Measurements from ENCODE around the gene ZEB2.

ZEB2 gene

DNA sequence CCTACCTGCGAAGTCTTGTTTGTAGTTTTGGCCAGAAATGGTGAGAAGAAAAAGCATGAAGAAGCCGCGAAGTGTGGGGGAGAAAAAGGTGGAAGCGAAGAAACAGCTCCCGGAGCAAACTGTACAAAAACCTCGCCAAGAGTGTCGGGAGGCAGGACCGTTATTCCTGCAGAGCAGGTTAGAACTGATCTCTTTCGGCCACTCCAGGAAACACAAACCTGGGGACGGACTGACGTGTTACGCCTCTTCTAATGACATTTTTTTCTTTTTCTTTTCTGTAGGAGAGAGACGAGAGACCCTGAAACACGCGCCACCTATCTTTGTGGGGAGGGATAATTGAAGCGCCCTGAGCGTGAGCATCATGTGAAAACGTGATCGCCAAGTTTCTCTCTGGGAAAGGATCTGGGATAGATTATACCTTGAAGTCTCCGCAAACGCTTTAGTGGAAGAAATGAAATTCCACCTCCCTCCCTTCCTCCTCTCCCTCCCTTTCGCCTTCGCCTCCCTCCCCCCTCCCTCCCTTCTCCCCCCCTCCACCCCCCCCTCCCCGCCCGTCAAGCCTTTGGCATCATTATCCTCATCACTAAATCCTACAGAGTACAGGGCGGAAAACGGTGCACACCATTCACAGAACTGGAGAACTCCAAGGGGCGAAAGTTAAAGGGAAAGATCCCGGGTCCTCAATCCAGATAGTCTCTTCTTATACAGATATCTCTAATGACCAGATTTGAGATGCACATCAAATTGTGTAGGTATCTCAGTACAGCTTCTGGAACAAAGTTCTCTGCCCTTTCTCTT is at the start of gene ZEB2:
TSS of gene ZEB2 (minus strand) at position 186 of the 798 bp plus-strand sequence. CDS start 2,769 bp downstream, outside the sequence.
- DNase-seq (ENCODE audit: low read depth in 2 of 2) = no peak

DNA sequence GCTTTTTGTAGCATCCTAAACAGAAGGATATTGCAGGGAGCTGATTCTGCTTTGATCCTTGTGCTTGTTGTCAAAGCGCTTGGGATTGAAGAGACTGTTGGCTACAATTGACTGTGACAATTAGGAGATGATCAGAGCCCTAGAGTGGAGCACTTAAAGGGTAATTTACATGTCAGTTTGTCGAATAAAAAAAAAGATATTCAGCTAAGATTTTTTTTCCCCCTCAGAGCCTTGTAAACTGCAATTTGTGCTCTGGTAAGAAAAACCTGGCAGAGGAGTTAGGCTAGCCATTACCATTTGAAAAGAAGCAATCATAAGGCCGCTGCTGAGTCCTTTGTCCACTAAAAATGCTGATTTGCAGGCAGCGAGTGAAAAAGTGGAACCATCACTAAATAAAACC is 47.8 kb upstream of the ZEB2 start:
- DNase-seq (ENCODE audit: low read depth in 2 of 2) = no peak

DNA sequence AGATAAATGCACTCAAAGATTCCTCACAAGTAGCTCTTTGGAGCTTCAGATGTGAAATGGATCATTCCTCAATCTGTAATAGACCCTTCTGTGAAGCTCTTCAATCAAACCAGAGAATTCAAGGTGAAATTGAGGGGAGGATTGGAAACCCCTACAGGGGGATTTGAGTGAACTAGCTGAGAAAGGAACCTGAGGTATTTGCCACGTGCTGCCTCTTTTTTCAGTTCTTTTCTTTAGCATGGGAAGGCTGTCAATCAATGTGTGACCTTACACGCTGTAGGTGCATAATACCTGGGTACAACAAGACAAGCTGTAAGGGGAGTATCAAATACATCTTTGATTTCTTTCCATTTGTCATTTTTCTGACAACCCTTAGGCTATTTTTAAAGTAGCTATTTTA is 46.5 kb upstream of the ZEB2 start:
- DNase-seq (ENCODE audit: low read depth in 2 of 2) = no peak

DNA sequence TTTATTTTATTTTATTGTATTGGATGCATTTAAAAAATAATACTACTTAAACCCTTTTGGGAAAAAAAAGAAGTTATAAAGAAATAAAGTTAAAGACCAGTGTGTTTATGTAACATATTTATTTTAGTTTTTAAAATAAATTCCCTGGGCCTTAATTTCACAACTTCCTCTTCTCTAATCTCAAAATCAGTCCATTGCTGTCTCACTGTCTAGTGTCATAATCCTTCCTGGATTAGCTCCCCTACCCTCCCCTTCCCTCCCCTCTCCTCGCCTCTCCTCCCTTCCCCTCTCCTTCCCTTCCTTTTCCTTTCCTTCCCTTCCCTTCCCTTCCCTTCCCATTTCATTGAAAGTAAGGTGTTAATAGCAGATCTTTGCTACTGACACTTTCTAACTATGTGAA is 40.3 kb upstream of the ZEB2 start:
- no peak for DNase-seq (ENCODE audit: low read depth in 2 of 2)

DNA sequence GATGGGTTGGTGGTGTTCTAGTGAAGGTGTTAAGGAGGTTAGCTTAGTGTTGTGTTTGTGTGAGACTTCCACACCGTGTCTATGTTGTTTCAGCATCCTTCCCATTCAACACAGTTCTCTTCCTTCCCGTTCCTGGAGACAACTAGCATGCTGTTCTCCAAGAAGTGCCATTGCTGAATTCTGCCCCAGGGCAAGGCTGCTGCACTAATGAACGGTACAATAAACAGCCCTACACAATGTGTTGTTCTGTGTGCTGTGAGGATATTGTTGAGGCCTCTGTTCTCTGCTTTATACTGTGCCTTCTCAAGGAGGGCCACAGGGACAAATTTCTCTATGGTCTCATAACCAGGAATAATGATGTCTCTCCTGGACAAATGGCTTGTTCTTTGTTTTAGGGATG is 39.8 kb upstream of the ZEB2 start:
- DNase-seq (ENCODE audit: low read depth in 2 of 2) = no peak

DNA sequence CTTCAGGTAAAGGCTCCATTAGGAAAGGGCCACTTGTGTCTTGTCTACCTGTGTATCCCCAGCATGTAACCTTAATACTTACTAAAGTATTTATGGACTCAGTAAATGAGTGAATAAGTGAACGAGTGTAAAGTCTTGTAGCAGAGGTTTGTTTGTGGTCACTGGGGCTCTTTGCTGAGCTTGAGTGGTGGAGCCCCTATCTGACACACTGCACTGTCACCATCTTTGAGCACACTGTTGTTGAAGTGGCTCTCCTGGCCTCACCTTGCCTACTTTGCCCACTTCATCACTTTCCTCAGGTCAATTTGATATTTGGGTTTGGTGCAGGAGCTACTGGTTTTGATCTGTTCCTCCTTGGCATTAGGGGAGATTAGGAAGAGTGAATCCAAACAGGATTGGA is 39.3 kb upstream of the ZEB2 start:
- DNase-seq (ENCODE audit: low read depth in 2 of 2) = no peak

DNA sequence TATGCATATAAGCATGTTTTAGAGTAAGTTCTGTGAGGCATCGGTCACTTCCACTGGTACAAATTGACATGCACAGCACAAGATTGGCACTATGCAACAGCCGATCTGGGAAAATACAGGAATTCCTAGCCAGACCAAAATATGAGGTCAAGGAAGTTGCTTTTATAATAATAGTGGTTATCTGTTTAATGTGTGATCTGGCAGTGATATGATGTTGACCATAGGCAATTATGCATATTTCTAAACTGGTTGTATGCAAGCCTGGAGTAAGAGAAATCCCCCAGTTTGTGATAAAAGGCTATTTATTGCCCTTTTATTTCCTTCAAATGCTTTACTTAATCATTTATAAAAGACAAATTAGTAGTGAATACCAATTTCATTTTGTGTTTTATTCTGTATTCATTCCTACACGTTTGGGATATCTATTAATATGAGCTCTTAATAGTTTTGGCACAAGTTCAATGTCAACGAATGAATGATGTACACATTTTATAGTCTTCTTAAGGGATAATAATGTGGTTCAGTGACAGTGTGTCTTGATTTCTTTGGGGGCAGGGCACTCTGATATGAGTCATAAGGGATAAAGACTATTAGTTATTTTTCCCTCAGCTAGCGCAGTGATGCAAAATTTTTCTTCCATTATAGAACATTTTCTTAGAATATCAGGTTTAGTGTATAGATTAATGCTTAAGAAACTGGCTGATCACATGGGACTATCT is 34.7 kb upstream of the ZEB2 start:
- no peak for DNase-seq (ENCODE audit: low read depth in 2 of 2)

DNA sequence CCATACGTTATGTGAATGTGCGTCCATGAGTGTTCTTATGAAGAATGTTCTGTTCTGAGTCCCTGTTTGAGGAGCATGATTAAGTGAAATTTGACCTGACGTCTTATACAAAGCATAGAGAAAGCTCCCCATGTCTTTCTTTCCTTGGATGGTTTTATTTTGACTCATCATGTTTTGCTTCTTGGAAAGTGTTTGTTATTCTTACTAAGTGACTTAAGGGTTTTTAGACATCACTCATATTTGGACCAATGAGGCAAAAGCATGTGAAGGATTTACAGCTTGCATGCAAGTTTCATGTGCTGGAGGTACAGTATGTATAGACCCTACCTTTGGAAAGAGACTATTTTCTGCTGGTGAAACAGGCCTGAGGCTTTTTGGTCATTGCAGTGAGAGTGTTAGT is 33.5 kb upstream of the ZEB2 start:
- DNase-seq (ENCODE audit: low read depth in 2 of 2) = no peak

DNA sequence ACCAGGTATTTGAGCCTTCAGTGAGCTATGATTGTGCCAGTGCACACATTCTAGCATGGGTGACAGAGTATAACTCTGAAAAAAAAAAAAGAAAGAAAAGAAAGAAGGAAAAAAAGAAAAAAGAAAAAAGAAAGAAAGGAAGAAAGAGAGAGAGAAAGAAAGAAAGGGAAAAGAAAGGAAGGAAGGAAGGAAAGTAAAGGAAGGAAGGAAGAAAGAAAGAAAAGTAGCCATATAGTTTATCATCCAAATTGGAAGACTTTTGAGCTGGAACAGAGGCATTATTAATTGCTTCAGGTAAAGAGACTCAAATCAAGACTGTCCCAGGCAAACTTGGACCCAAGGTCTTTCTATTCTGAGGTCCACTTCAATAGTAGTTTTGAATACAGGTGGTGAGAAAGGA is 32.9 kb upstream of the ZEB2 start:
- no peak for DNase-seq (ENCODE audit: low read depth in 2 of 2)

DNA sequence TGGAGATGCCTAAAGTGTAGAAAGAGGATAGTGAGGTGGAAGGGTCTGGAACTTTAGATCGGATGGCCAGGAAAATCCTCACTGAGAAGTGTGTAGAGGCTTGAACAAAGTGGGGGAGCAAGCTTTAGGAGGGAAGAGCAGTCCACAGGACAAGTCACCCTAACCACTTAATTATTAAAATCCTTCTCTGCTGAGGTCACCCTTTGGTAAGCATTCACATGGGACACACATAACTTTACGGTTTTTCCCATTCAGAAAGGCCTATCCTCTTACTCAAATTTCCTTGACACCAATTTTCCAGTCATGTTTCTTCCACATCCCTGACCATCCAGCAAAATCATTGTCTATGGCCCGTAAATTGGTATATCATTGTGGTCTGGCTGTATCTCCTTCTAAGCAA is 31.0 kb upstream of the ZEB2 start:
- DNase-seq (ENCODE audit: low read depth in 2 of 2) = no peak

DNA sequence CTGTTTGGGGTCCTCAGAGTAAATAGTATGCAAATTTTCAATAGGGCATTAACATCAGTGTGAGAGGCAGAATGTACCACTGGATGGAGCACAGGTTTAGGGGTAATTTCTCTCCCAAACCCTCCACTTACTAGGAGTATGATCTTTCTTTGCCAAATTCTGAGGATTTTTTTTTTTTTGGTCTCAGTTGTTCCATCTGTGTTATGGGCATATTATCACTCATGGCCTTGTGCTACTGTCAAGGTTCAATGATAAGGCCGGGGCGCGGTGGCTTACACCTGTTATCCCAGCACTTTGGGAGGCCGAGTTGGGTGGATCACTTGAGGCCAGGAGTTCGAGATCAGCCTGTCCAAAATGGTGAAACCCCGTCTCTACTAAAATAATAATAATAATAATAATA is 30.2 kb upstream of the ZEB2 start:
- DNase-seq (ENCODE audit: low read depth in 2 of 2) = no peak

DNA sequence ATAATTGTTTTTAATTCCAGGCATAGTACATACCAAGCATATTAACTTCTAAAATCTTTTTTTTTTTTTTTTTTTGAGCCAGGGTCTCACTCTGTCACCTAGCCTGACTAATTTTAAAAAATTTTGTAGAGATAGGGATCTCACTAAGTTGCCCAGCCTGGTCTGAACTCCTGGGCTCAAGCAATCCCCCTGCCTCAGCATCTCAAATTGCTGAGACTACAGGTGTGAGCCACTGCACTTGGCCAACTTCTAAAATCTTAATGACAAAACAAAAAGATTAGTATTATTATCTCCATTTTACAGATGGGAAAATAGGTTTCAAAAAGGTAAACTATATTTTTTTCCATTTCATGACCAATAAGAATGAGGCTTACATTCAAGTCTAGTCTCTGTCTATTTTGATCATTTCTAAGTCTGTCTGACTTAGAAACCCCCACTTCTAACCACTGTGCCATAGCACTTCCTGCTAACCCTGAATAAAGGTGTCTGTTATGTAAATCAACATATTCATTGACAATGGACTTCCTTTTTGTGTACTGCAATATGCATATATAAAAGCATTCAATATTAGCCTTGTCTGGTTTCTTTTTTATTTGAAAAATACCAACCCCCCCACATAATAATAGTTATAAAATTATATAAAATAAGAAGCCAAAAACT is 28.7 kb upstream of the ZEB2 start:
- DNase-seq (ENCODE audit: low read depth in 2 of 2) = no peak

DNA sequence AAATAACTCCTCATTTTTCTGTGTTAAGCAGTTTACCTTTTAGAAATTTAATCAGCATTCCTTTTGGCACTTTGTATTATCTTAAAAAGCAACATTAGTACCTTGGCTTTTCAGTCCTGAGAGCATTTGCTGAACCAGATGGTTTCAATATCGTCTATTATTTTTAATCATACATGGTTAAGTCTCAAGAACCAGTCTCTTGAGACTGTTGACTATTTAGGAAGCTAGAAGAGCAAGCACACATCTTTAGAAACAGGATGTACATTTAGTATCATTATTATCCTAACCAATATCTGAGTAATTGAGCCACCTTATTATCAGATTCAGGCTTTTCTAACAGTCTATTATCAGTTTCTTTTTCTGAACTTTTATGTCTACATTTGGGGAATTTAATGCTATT is 28.2 kb upstream of the ZEB2 start:
- no peak for DNase-seq (ENCODE audit: low read depth in 2 of 2)

DNA sequence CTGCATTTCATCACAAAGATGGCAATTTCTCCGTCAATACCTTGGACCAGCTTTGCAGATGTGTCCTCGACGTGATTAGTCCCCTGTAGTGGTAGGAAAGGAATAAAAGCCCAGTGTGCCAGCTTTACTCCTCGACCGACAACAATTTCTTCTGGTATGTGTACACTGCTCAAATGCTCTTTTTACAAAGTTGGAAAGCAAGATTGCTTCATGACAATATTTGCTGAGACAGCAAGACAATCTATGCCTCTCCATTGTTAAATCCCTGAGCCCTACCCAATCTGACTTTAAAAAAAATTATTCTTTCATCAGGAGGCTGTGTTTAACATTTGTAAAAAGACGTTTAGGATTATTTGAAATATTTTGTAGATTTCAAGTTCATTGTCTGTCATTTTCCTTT is 27.6 kb upstream of the ZEB2 start:
- no peak for DNase-seq (ENCODE audit: low read depth in 2 of 2)

DNA sequence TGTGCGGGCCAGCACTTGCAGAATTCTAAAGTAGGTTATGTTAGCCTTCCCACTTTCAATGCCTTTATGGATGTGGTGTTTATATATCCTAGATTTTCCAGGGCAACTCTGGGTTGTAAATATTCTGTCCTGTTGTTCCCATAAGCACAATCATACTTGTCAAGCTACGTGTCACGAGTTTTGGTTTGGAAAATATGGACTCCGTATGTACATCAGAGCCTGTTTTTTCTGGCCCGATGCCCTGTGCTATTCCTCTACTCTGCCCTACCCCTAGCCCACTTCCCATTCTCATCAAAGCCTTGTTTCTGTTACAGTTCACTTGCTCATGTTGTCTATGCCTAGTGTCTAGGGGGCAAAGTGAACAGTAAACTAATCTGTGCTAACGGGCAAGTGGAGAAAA is 27.0 kb upstream of the ZEB2 start:
- no peak for DNase-seq (ENCODE audit: low read depth in 2 of 2)

DNA sequence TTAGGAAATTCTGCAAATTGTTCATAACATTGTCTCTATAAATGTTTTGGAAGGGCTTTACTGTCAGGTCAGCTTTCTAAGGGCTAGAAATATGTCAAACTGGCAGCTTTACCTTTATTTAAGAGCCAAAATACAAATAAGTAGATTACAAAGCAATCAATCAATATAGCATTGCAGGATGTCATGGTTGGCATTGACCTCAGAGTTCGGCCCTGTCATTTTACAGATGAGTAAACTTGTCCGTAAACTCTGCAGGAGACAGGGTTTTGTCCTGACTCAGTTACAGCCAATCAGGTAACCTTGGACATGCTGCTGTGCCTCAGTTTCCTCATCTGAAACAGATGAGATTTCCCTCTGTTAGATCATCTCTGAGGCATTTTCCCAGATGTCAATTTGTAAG is 25.9 kb upstream of the ZEB2 start:
- DNase-seq (ENCODE audit: low read depth in 2 of 2) = no peak

DNA sequence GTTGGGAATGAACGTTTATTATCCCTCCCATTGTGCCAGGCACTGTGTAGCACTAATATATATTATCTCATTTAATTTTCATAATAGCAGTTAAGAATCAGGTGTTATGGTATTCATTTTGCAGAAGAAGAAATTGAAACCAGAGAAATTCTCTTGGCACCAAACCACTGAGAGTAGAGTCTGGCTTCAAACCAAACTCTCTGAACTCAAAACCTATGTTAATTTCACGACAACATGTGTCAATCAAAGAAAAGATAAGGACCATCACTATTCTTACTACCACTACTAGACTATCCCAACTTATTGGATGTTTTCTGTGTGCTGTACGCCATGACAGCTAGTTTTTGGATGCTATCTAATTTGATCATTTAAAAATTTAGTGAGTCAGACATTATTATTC is 24.1 kb upstream of the ZEB2 start:
- DNase-seq (ENCODE audit: low read depth in 2 of 2) = no peak

DNA sequence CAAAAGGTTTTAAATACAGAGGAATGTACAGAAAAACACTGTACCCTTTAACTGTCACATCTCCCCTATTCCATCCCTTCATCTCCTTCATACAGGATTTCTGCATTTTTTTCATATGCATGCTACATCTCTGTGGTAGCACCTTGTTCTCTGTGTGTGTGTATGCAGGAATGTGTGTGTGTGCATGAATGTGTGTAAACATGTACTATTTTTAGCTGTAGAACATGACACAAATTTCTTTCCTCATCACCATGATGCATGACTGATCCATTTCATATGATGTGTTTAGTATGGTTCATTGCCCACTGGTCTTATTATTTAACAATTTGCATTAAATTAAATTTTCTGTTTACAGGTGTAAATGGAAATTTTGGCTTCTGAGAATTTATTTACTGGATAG is 21.5 kb upstream of the ZEB2 start:
- no peak for DNase-seq (ENCODE audit: low read depth in 2 of 2)

DNA sequence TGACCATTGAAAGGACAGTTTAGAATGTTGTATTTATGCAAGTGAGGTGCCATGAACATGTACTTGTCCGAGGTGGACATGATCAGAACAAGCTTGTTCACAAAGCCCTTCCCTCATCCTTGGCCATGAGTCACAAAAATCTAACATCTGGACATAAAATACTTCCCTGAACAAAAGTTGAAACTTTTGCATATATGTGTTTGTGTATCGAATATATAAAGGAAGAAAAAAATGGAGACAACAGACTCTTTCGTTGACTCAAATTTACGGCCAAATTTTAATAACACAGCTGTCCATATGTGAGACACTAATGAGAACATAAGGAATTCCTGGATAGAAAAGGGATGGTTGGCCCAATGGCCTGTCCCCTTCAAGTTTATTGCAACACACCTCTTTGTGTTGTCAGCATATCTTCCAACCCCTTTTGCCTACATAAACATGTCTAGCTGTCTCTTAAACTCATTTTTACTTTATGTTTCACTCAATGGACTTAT is 19.4 kb upstream of the ZEB2 start:
- DNase-seq (ENCODE audit: low read depth in 2 of 2) = no peak

DNA sequence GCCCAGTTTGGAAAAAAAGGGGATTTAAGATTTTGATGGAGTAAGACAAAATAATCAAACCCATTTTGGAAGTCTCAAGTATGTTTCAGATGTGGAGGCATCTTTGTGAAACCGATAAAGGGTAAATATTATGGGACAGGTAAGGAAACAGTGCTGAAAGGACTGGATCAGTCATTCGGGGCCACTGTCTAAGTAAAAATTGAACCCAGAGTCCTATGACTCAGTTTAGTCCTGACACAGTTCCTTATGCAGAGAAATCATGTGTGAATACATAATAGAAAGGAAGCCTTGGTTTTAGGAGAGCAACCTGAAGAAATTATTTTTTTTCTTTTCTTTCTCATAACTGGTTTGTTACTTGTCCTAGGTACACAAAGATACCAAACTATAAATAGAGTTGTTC is 15.4 kb upstream of the ZEB2 start:
- no peak for DNase-seq (ENCODE audit: low read depth in 2 of 2)

DNA sequence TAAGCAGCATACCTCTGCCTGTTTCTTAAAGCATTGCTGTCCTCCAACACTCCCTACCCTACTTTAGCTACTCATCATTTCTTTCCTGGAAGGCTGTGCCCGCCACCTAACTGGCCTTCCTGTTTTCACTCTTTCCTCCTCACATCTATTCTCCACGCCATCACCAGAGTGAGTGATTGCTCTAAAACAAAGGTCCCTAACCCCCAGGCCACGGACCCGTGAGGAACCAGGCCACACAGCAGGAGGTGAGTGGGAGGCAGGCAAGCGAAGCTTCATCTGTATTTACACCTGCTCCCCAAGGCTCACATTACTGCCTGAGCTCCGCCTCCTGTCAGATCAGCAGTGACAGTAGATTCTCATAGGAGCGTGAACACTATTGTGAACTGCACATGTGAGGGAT is 13.3 kb upstream of the ZEB2 start:
- no peak for DNase-seq (ENCODE audit: low read depth in 2 of 2)

DNA sequence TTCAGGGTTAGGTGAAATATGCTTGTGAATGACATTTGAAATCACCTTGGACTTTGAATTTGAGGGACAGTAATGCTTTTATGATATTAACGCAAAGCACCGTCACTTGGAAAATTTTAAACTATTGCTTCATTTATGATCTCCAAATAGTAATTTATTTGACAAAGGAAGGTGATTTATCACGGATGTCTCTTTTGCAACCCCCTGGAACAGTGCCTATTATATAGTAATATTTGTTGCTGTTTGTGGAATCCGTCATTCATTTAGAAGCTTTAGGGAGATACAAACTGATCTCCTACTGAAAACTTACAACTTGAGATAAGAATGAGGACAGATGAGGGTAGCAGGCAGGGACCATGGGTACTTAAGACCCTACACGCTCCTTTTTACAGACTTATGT is 10.7 kb upstream of the ZEB2 start:
- DNase-seq (ENCODE audit: low read depth in 2 of 2) = no peak

DNA sequence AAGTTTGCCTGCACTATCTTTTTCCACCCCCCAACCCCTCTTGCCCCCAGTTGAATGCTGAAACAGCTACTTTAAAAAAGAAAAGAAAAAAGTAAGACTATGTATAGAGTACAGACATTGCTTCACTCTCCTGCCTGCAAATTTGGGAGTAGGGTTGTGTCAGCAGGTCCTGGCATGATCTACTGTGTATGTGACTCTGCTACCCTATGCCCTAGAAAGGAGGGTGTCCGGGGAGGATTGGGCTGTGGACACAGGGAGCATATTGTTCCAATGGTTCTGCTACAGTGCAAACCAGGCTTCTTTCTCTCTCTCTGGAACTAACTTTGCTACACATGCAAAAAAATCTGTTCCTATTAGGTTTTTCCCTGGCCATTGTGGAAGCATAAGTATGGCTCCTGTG is 9.9 kb upstream of the ZEB2 start:
- DNase-seq (ENCODE audit: low read depth in 2 of 2) = no peak

Data from stimulated activated CD8-positive, alpha-beta memory T cell treated with anti-CD3 and anti-CD28 coated beads, Interleukin-15, amount 100 ng/mL, for 48 hours (primary cell).